Spleen (tissue), 7 donors: Measurements from ENCODE around the gene SDK1.

Experiments
- CTCF ChIP-seq, 11 experiments: fragments of 200-600 bp in 7 of 11; fragments of 450-650 bp in 4 of 11; sonication (generic) in 4 of 11; IDR thresholded peaks in 8 of 11; conservative IDR thresholded peaks in 3 of 11; 1 replicate in 7 of 11; 2 replicates in 4 of 11; pipeline versions ENCODE4 v1.4.0 to v1.8.0; 2016 to 2021; ENCODE audit warnings: antibody characterized with exemption in 11 of 11, inconsistent platforms in 4 of 11, mild to moderate bottlenecking in 1 of 11
- POLR2A ChIP-seq, 3 donors: fragments of 450-650 bp; IDR thresholded peaks; one replicate each; pipeline ENCODE4 v1.5.1; 2017; ENCODE audit warnings: antibody characterized with exemption in 3 of 3, mild to moderate bottlenecking in 1 of 3
- POLR2AphosphoS5 ChIP-seq, 3 donors: sonication (generic); formaldehyde crosslinking; IDR thresholded peaks; one replicate each; pipeline ENCODE4 v1.5.1; 2017; ENCODE audit warnings: antibody characterized with exemption in 3 of 3
- donor health status: DM: no; HTN: no; CAD: no; lungs with moderate emphysema.
- donor health status: DM: no; HTN: no; CAD: no.
- donor health status: DM: no; HTN: no; CAD: no.

GRCh38 chr7:3981281-3981680 lies 680.2 kb downstream of the SDK1 start:
- TF ChIP-seq CTCF (IDR thresholded peaks at IDR 0.05 in 8 of 11, conservative IDR thresholded peaks at IDR 0.05 in 3 of 11) (no peak), POLR2AphosphoS5 (IDR thresholded peaks at IDR 0.05) (no peak), POLR2A (IDR thresholded peaks at IDR 0.05) (no peak)
